Fibroblast of skin of right biceps (primary cell): ENCODE results near the gene ARL4D.

Experiments used
- DNase-seq: peaks from one replicate; pipeline ENCODE4 v3.0.0-alpha.2; 2013

Gene ARL4D

GRCh38 chr17:43431714-43432523 lies 33.1 kb downstream of the ARL4D start:
- DNase-seq: peak; percentile 33

- no peak for DNase-seq
These were observed 36.1 kb downstream of the ARL4D start for GRCh38 chr17:43434902-43435319.

- no peak for DNase-seq
These were observed 39.0 kb downstream of the ARL4D start for GRCh38 chr17:43437756-43438155.

- DNase-seq: no peak
These were observed 39.8 kb downstream of the ARL4D start for GRCh38 chr17:43438626-43439025.

- DNase-seq: no peak
These were observed 40.2 kb downstream of the ARL4D start for GRCh38 chr17:43439041-43439440.

- peak; percentile 57 for DNase-seq
These were observed 43.9 kb downstream of the ARL4D start for GRCh38 chr17:43442711-43443110.

- DNase-seq: no peak
These were observed 44.6 kb downstream of the ARL4D start for GRCh38 chr17:43443381-43443780.

- no peak for DNase-seq
These were observed 45.6 kb downstream of the ARL4D start for GRCh38 chr17:43444223-43445008.

- DNase-seq: no peak
These were observed 46.3 kb downstream of the ARL4D start for GRCh38 chr17:43445009-43445589.

GRCh38 chr17:43446773-43447172 lies 48.0 kb downstream of the ARL4D start:
- no peak for DNase-seq

- no peak for DNase-seq
These were observed 50.1 kb downstream of the ARL4D start for GRCh38 chr17:43448720-43449469.

GRCh38 chr17:43449470-43450248 lies 50.9 kb downstream of the ARL4D start:
- no peak for DNase-seq
